SU-DHL-6 (cell line): ENCODE data around the gene ABHD16B.

ENCODE experiments used
- H2AFZ ChIP-seq: fragments of 200-600 bp; sonication (generic); 2 replicates; pipeline ENCODE4 v1.6.1; 2014; ENCODE audit warnings: low read depth, mild to moderate bottlenecking, moderate library complexity, mixed read lengths, antibody characterized with exemption, low read length; ENCODE audit not compliant: severe bottlenecking
- H3F3A ChIP-seq: fragments of 200-600 bp; shearing (Covaris generic); 2 replicates; pipeline ENCODE4 v1.6.0; 2016; ENCODE audit warnings: antibody characterized with exemption, mild to moderate bottlenecking; ENCODE audit not compliant: insufficient read depth
- H3K27ac ChIP-seq: fragments of 200-600 bp; sonication (generic); 2 replicates; pipeline ENCODE4 v1.5.1; 2016; ENCODE audit warnings: low read depth, mild to moderate bottlenecking, low read length, moderate library complexity, mixed read lengths
- H3K27me3 ChIP-seq: fragments of 200-600 bp; sonication (generic), shearing (Covaris generic); 2 replicates; pipeline ENCODE4 v1.6.0; 2014; ENCODE audit warnings: mild to moderate bottlenecking, low read length
- H3K36me3 ChIP-seq: fragments of 200-600 bp; sonication (generic); 2 replicates; pipeline ENCODE4 v1.6.1; 2014; ENCODE audit warnings: mild to moderate bottlenecking, low read length, mixed read lengths
- H3K4me2 ChIP-seq: fragments of 300-600, 200-600 bp; shearing (Covaris generic), sonication (generic); 2 replicates; pipeline ENCODE4 v1.6.0; 2014; ENCODE audit warnings: low read length, low read depth, mild to moderate bottlenecking; ENCODE audit not compliant: poor library complexity, severe bottlenecking
- H3K4me3 ChIP-seq: fragments of 200-600 bp; sonication (generic); 2 replicates; pipeline ENCODE4 v1.5.1; 2014; ENCODE audit warnings: antibody characterized with exemption, low read length, mild to moderate bottlenecking, mixed read lengths; ENCODE audit not compliant: insufficient read depth, poor library complexity, severe bottlenecking
- H3K79me2 ChIP-seq: fragments of 200-600 bp; sonication (generic); 2 replicates; pipeline ENCODE4 v1.6.1; 2014; ENCODE audit warnings: mild to moderate bottlenecking, low read length, moderate library complexity; ENCODE audit not compliant: insufficient read depth
- H3K9ac ChIP-seq: fragments of 200-600 bp; sonication (generic); 2 replicates; pipeline ENCODE4 v1.7.0; 2014; ENCODE audit warnings: mild to moderate bottlenecking, low read length
- H3K9me2 ChIP-seq: fragments of 200-600 bp; sonication (generic); replicated peaks from 2 replicates; pipeline ENCODE4 v1.6.1; 2014; ENCODE audit warnings: low read length; ENCODE audit not compliant: insufficient read depth
- H3K9me3 ChIP-seq: fragments of 200-600 bp; sonication (generic); 2 replicates; pipeline ENCODE4 v1.6.1; 2014; ENCODE audit warnings: low read length, mixed read lengths; ENCODE audit not compliant: insufficient read depth
- H4K20me1 ChIP-seq: fragments of 200-600 bp; sonication (generic); 2 replicates; pipeline ENCODE4 v1.6.1; 2014; ENCODE audit warnings: low read depth, mild to moderate bottlenecking, antibody characterized with exemption, low read length, moderate library complexity, mixed read lengths
- CTCF ChIP-seq: fragments of 200-600 bp; sonication (generic); IDR thresholded peaks from one replicate; pipeline ENCODE4 v1.5.1; 2017; ENCODE audit warnings: antibody characterized with exemption, mild to moderate bottlenecking, low read length, moderate library complexity; ENCODE audit not compliant: insufficient read depth, poor library complexity, severe bottlenecking
- EZH2phosphoT487 ChIP-seq: fragments of 200-600 bp; sonication (generic), shearing (Covaris generic); conservative IDR thresholded peaks from 2 replicates; pipeline ENCODE4 v1.6.1; 2018; ENCODE audit warnings: mild to moderate bottlenecking, antibody characterized with exemption, low read length, moderate library complexity, mixed read lengths

ABHD16B gene

GRCh38 chr20:63823691-63824311, 37.5 kb upstream of the ABHD16B start:
- TF ChIP-seq CTCF, result no peak
- TF ChIP-seq EZH2phosphoT487, result no peak
- no peaks in the 10 kb centered on the region for H4K20me1 ChIP-seq
- 0 out of 2 replicates have a peak, but pooled peaks cover 6% of the 10 kb centered on the region for H3K27me3 ChIP-seq
- H3K9ac ChIP-seq, result no peak overlapping the region
- H3K9me3 ChIP-seq, result no peaks in the 10 kb centered on the region
- no peaks in the 10 kb centered on the region for H3K9me2 ChIP-seq
- no peak overlapping the region for H3K4me3 ChIP-seq
- H3K36me3 ChIP-seq, result no peaks in the 10 kb centered on the region
- H3F3A ChIP-seq, result no peaks in the 10 kb centered on the region
- no peak overlapping the region for H2AFZ ChIP-seq
- H3K4me2 ChIP-seq, result no peak overlapping the region
- no peaks in the 10 kb centered on the region for H3K79me2 ChIP-seq
- H3K27ac ChIP-seq, result no peak overlapping the region

GRCh38 chr20:63825331-63826118, 35.8 kb upstream of the ABHD16B start:
- H3K4me3 ChIP-seq, result no peak overlapping the region
- no peaks in the 10 kb centered on the region for H3K36me3 ChIP-seq
- H3F3A ChIP-seq, result no peaks in the 10 kb centered on the region
- H3K4me2 ChIP-seq, result no peak overlapping the region
- H3K9me2 ChIP-seq, result no peaks in the 10 kb centered on the region
- no peaks in the 10 kb centered on the region for H4K20me1 ChIP-seq
- no peak overlapping the region for H2AFZ ChIP-seq
- H3K27ac ChIP-seq, result no peak overlapping the region
- no peak for TF ChIP-seq CTCF
- TF ChIP-seq EZH2phosphoT487, result no peak
- H3K9ac ChIP-seq, result no peak overlapping the region
- no peaks in the 10 kb centered on the region for H3K79me2 ChIP-seq
- H3K27me3 ChIP-seq, result 0 out of 2 replicates have a peak, but pooled peaks cover 6% of the 10 kb centered on the region
- no peaks in the 10 kb centered on the region for H3K9me3 ChIP-seq

GRCh38 chr20:63826753-63827152, 34.5 kb upstream of the ABHD16B start:
- no peaks in the 10 kb centered on the region for H3K9me2 ChIP-seq
- no peaks in the 10 kb centered on the region for H3K79me2 ChIP-seq
- H3K27ac ChIP-seq, result no peak overlapping the region
- no peaks in the 10 kb centered on the region for H4K20me1 ChIP-seq
- H3K4me3 ChIP-seq, result no peak overlapping the region
- no peak for TF ChIP-seq EZH2phosphoT487
- TF ChIP-seq CTCF, result no peak
- no peak overlapping the region for H2AFZ ChIP-seq
- no peaks in the 10 kb centered on the region for H3F3A ChIP-seq
- 0 out of 2 replicates have a peak, but pooled peaks cover 6% of the 10 kb centered on the region for H3K27me3 ChIP-seq
- H3K4me2 ChIP-seq, result no peak overlapping the region
- H3K9ac ChIP-seq, result no peak overlapping the region
- no peaks in the 10 kb centered on the region for H3K36me3 ChIP-seq
- H3K9me3 ChIP-seq, result no peaks in the 10 kb centered on the region
